Endothelial cell of umbilical vein (primary cell): ENCODE results near the gene DOK1. TPM values are rescaled to one million over a fixed set of nuclear protein-coding genes. Genes with fewer than 3 reads are reported as not detected.

Experiments
- BruUV-seq: library from RNA; stranded (reverse); fragments of 400-500 nt; replicated peaks from 2 replicates; lab custom pipeline; 2021; lab: Mats Ljungman, UMichigan
- CTCF ChIA-PET: fragments of 300-600, 350-600 bp; sonication (Branson Sonifier 250); formaldehyde crosslinking; loops from one replicate; lab custom pipeline; 2021; ENCODE audit warnings: antibody characterized with exemption, inconsistent platforms; lab: Charles Lee
- POLR2A ChIA-PET: fragments of 300-600, 350-600 bp; sonication (Branson Sonifier 250); formaldehyde crosslinking; loops from one replicate; lab custom pipeline; 2021; ENCODE audit warnings: antibody characterized with exemption, inconsistent platforms; lab: Charles Lee
- DNase-seq: peaks from one replicate; pipeline ENCODE4 v3.0.0-alpha.2; 2011; ENCODE audit warnings: low read depth, low spot score
- FAIRE-seq: peaks from 2 replicates; lab custom pipeline; 2011; peaks lifted over from hg19 to GRCh38; lab: Jason Lieb, UNC
- H2AFZ ChIP-seq: 2 replicates; pipeline ENCODE4 v1.6.0; 2012; ENCODE audit warnings: low read depth, low read length, control low read depth, inconsistent platforms
- H3K27ac ChIP-seq: 2 replicates; pipeline ENCODE4 v1.5.1; 2011; ENCODE audit warnings: low read depth, mild to moderate bottlenecking, control low read depth, low read length, moderate library complexity; ENCODE audit not compliant: insufficient read depth
- H3K27me3 ChIP-seq, 2 experiments: 2 replicates each; pipeline versions ENCODE4 v1.6.0 to v1.6.1; 2011; ENCODE audit warnings: low read length in 2 of 2, mixed read lengths in 1 of 2; ENCODE audit not compliant: control insufficient read depth in 2 of 2, insufficient read depth in 2 of 2
- H3K36me3 ChIP-seq, 2 experiments: 2 replicates in 1 of 2; 3 replicates in 1 of 2; pipeline ENCODE4 v1.5.1; 2011; ENCODE audit warnings: low read length in 2 of 2, mild to moderate bottlenecking in 1 of 2, moderate library complexity in 1 of 2; ENCODE audit not compliant: control insufficient read depth in 2 of 2, insufficient read depth in 2 of 2; ENCODE audit errors: extremely low read depth in 1 of 2
- H3K4me1 ChIP-seq: 3 replicates; pipeline ENCODE4 v1.5.1; 2011; ENCODE audit warnings: mild to moderate bottlenecking, low read length; ENCODE audit not compliant: control insufficient read depth, insufficient read depth; ENCODE audit errors: extremely low read depth
- H3K4me2 ChIP-seq: 2 replicates; pipeline ENCODE4 v1.6.1; 2011; ENCODE audit warnings: low read length, control low read depth, mixed read lengths; ENCODE audit not compliant: insufficient read depth
- H3K4me3 ChIP-seq, 3 experiments: fragments of 200-600 bp in 1 of 3; sonication (generic), shearing (Covaris generic) in 1 of 3; replicated peaks in 1 of 3; 2 replicates each; pipeline ENCODE4 v1.5.1; 2011 to 2016; ENCODE audit warnings: control low read depth in 3 of 3, low read length in 3 of 3, mild to moderate bottlenecking in 2 of 3, inconsistent platforms in 1 of 3, low read depth in 1 of 3, moderate library complexity in 1 of 3; ENCODE audit not compliant: insufficient read depth in 1 of 3
- H3K79me2 ChIP-seq: 2 replicates; pipeline ENCODE4 v1.6.0; 2012; ENCODE audit warnings: low read length, inconsistent platforms; ENCODE audit not compliant: control insufficient read depth, insufficient read depth
- H3K9ac ChIP-seq: replicated peaks from 2 replicates; pipeline ENCODE3; 2011; ENCODE audit warnings: low read length, control low read depth; ENCODE audit not compliant: insufficient read depth; ENCODE audit errors: extremely low read depth
- H3K9me1 ChIP-seq: replicated peaks from 3 replicates; pipeline ENCODE4 v1.6.0; 2011; ENCODE audit warnings: mild to moderate bottlenecking, low read length; ENCODE audit not compliant: control insufficient read depth, insufficient read depth; ENCODE audit errors: extremely low read depth
- H3K9me3 ChIP-seq: replicated peaks from 2 replicates; pipeline ENCODE4 v1.5.1; 2012; ENCODE audit warnings: low read length, inconsistent platforms; ENCODE audit not compliant: control insufficient read depth, insufficient read depth
- H4K20me1 ChIP-seq: replicated peaks from 2 replicates; pipeline ENCODE3; 2011; ENCODE audit warnings: mild to moderate bottlenecking, low read length; ENCODE audit not compliant: control insufficient read depth, insufficient read depth; ENCODE audit errors: extremely low read depth
- EZH2 ChIP-seq: IDR thresholded peaks from 2 replicates; pipeline ENCODE4 v1.6.1; 2012; ENCODE audit warnings: borderline replicate concordance, low read depth, mild to moderate bottlenecking, moderate library complexity, low read length, inconsistent platforms; ENCODE audit not compliant: severe bottlenecking
- FOS ChIP-seq: IDR thresholded peaks from 2 replicates; pipeline ENCODE4 v1.6.1; 2011; ENCODE audit warnings: mild to moderate bottlenecking, low read length, moderate library complexity, borderline replicate concordance; ENCODE audit not compliant: insufficient read depth
- JUN ChIP-seq: IDR thresholded peaks from 2 replicates; pipeline ENCODE4 v1.6.1; 2011; ENCODE audit warnings: borderline replicate concordance, low read depth; ENCODE audit not compliant: insufficient read length, insufficient read depth
- MAX ChIP-seq: IDR thresholded peaks from 2 replicates; pipeline ENCODE4 v1.6.1; 2011; ENCODE audit not compliant: insufficient read depth, insufficient read length
- MYC ChIP-seq: IDR thresholded peaks from one replicate; pipeline ENCODE4 v1.6.1; 2011; ENCODE audit warnings: mild to moderate bottlenecking, low read depth, low read length
- POLR2A ChIP-seq: IDR thresholded peaks from 2 replicates; pipeline ENCODE4 v1.6.1; 2012; ENCODE audit warnings: low read depth, mild to moderate bottlenecking, control low read depth, low read length
- dilution Hi-C: fragments of 300-500 bp; cut with MboI; formaldehyde crosslinking; loops from one replicate; pipeline ENCODE4 v1.15.0; 2019; ENCODE audit warnings: low sequenced_read_pairs; ENCODE audit not compliant: extremely low pct_ligation_motif_present
- intact Hi-C: fragments of 100-400 bp; cut with micrococcal nuclease; formaldehyde crosslinking; loops from one replicate; pipeline ENCODE4 v1.10.0; 2022
- polyA plus RNA-seq, 4 experiments: library from polyadenylated mRNA; depleted of rRNA in 3 of 4; stranded (reverse) in 3 of 4; unstranded in 1 of 4; fragments of >200 nt; gene quantifications; 2 replicates each; pipeline versions ENCODE4 v1.2.1 to v1.2.3, GENCODE V29; 2011 to 2012; ENCODE audit warnings: missing spikeins in 1 of 4
- total RNA-seq: library from RNA; stranded (reverse); gene quantifications from 2 replicates; pipeline ENCODE4 v1.2.3, GENCODE V29; 2021

The DOK1 gene
- total and polyA plus RNA-seq, 2 donors (not counting 3 experiments of a cell fraction or from before 2014, with no cell fraction given) = 10.4 to 12.7 TPM

GRCh38 chr2:74585406-74586185, 31.1 kb downstream of the DOK1 start:
- no peak overlapping the region for H2AFZ ChIP-seq
- no peaks in the 10 kb centered on the region for H3K9me3 ChIP-seq
- no TSS peak for BruUV-seq
- no peaks in the 10 kb centered on the region for H3K79me2 ChIP-seq
- no peaks in the 10 kb centered on the region for H3K9me1 ChIP-seq
- ChIA-PET POLR2A (interaction anchor here (0.5 kb wide), 1 partner anchor 75 kb away, joined by 3 read pairs; no protein-coding TSS in a partner anchor), CTCF (interaction anchor here (0.8 to 5.3 kb wide), 14 partner anchors 11 to 839 kb away, joined by 3 to 72 read pairs (median 4); partner anchors contain the start of genes CCDC142, LBX2, MOGS and PCGF1)
- H3K4me2 ChIP-seq = no peak overlapping the region
- no peak overlapping the region for H3K9ac ChIP-seq
- no peaks in the 10 kb centered on the region for H3K36me3 ChIP-seq
- intact Hi-C loops = loop anchor here (2.0 to 5.0 kb wide), 2 partner anchors 248 to 335 kb away; no protein-coding TSS in a partner anchor
- H3K4me1 ChIP-seq = no peaks in the 10 kb centered on the region
- TF ChIP-seq JUN (no peak), EZH2 (no peak), FOS (no peak), MYC (no peak), POLR2A (no peak), MAX (no peak)
- H3K27ac ChIP-seq = no peak overlapping the region
- FAIRE-seq (no peak), DNase-seq (no peak)
- H3K4me3 ChIP-seq = no peak overlapping the region
- no peaks in the 10 kb centered on the region for H4K20me1 ChIP-seq
- dilution Hi-C loops = no loop called here
- peaks cover 17 to 24% of the 10 kb centered on the region in 2 experiments for H3K27me3 ChIP-seq
